ENCODE results near the gene COMMD1.
"Not testable (repeated sequence)": the region's sequence is repeated elsewhere in the genome, so short reads cannot be mapped to it uniquely, and the experiment has no call there.

The COMMD1 gene

GRCh38 chr2:61905372-61906185, at the start of gene COMMD1:
Gene COMMD1 (plus strand): TSS chr2:61905674. CDS start chr2:61905679, 5 bp downstream.
- in situ Hi-C loops (cut with MboI; ENCODE audit: low sequenced_read_pairs) = loop anchor here (25.0 kb wide), 1 partner anchor 857 kb away; no protein-coding TSS in a partner anchor

GRCh38 chr2:61857224-61857623, 48.2 kb upstream of the COMMD1 start:
- in situ Hi-C loops (cut with MboI; ENCODE audit: low sequenced_read_pairs) = no loop called here

- in situ Hi-C loops (cut with MboI; ENCODE audit: low sequenced_read_pairs) = no loop called here
These were observed 43.4 kb upstream of the COMMD1 start for GRCh38 chr2:61862085-61862484.

GRCh38 chr2:61866482-61867089, 38.9 kb upstream of the COMMD1 start:
- in situ Hi-C loops (cut with MboI; ENCODE audit: low sequenced_read_pairs) = not testable (repeated sequence)

- in situ Hi-C loops (cut with MboI; ENCODE audit: low sequenced_read_pairs) = no loop called here
These were observed 29.1 kb upstream of the COMMD1 start for GRCh38 chr2:61876400-61876799.

- in situ Hi-C loops (cut with MboI; ENCODE audit: low sequenced_read_pairs) = no loop called here
These were observed 27.8 kb upstream of the COMMD1 start for GRCh38 chr2:61877571-61878245.

- in situ Hi-C loops (cut with MboI; ENCODE audit: low sequenced_read_pairs) = no loop called here
These were observed 26.7 kb upstream of the COMMD1 start for GRCh38 chr2:61878761-61879160.

- in situ Hi-C loops (cut with MboI; ENCODE audit: low sequenced_read_pairs) = not testable (repeated sequence)
These were observed 26.1 kb upstream of the COMMD1 start for GRCh38 chr2:61879351-61879750.

GRCh38 chr2:61882850-61883249, 22.6 kb upstream of the COMMD1 start:
- in situ Hi-C loops (cut with MboI; ENCODE audit: low sequenced_read_pairs) = no loop called here

- in situ Hi-C loops (cut with MboI; ENCODE audit: low sequenced_read_pairs) = no loop called here
These were observed 19.4 kb upstream of the COMMD1 start for GRCh38 chr2:61885896-61886603.

GRCh38 chr2:61887717-61888266, 17.7 kb upstream of the COMMD1 start:
- in situ Hi-C loops (cut with MboI; ENCODE audit: low sequenced_read_pairs) = no loop called here

GRCh38 chr2:61888267-61889055, 17.0 kb upstream of the COMMD1 start, which contains the start of gene CCT4:
Gene CCT4 (minus strand): TSS chr2:61888656. CDS start chr2:61888507, 149 bp downstream.
- in situ Hi-C loops (cut with MboI; ENCODE audit: low sequenced_read_pairs) = no loop called here

GRCh38 chr2:61898810-61899209, 6.7 kb upstream of the COMMD1 start:
- in situ Hi-C loops (cut with MboI; ENCODE audit: low sequenced_read_pairs) = no loop called here

- in situ Hi-C loops (cut with MboI; ENCODE audit: low sequenced_read_pairs) = loop anchor here (25.0 kb wide), 1 partner anchor 862 kb away; no protein-coding TSS in a partner anchor
These were observed 5.2 kb upstream of the COMMD1 start for GRCh38 chr2:61900281-61900680.

- in situ Hi-C loops (cut with MboI; ENCODE audit: low sequenced_read_pairs) = loop anchor here (25.0 kb wide), 1 partner anchor 856 kb away; no protein-coding TSS in a partner anchor
These were observed 654 bp downstream of the COMMD1 start for GRCh38 chr2:61906186-61906470.

- in situ Hi-C loops (cut with MboI; ENCODE audit: low sequenced_read_pairs) = loop anchor here (25.0 kb wide), 1 partner anchor 853 kb away; no protein-coding TSS in a partner anchor
These were observed 3.6 kb downstream of the COMMD1 start for GRCh38 chr2:61909116-61909515.

- in situ Hi-C loops (cut with MboI; ENCODE audit: low sequenced_read_pairs) = loop anchor here (25.0 kb wide), 1 partner anchor 852 kb away; no protein-coding TSS in a partner anchor
These were observed 5.1 kb downstream of the COMMD1 start for GRCh38 chr2:61910603-61911002.

- in situ Hi-C loops (cut with MboI; ENCODE audit: low sequenced_read_pairs) = loop anchor here (25.0 kb wide), 1 partner anchor 851 kb away; no protein-coding TSS in a partner anchor
These were observed 6.0 kb downstream of the COMMD1 start for GRCh38 chr2:61911510-61911909.

- in situ Hi-C loops (cut with MboI; ENCODE audit: low sequenced_read_pairs) = loop anchor here (25.0 kb wide), 1 partner anchor 848 kb away; no protein-coding TSS in a partner anchor
These were observed 9.3 kb downstream of the COMMD1 start for GRCh38 chr2:61914794-61915193.

GRCh38 chr2:61920548-61920947, 15.1 kb downstream of the COMMD1 start:
- in situ Hi-C loops (cut with MboI; ENCODE audit: low sequenced_read_pairs) = loop anchor here (25.0 kb wide), 1 partner anchor 842 kb away; no protein-coding TSS in a partner anchor
